ENCODE data around the gene NSF.

GRCh38 chr17:46730026-46730425 is 139.6 kb downstream of the NSF start:
- TF ChIP-seq CTCF (IDR thresholded peaks at IDR 0.05) (no peak), POLR2A (IDR thresholded peaks at IDR 0.05) (no peak)

Data from adrenal gland (tissue), 5 donors.